ENCODE data around the gene TRIM39. TPM values are rescaled to one million over a fixed set of nuclear protein-coding genes. Genes with fewer than 3 reads are reported as not detected.

Gene TRIM39
- total and polyA plus RNA-seq, 4 donors: 2.7 to 11.0 (median 4.4) TPM

GRCh38 chr6:30315156-30315555 is 11.6 kb upstream of the TRIM39 start (continued):
- TF ChIP-seq, protein P1, sequence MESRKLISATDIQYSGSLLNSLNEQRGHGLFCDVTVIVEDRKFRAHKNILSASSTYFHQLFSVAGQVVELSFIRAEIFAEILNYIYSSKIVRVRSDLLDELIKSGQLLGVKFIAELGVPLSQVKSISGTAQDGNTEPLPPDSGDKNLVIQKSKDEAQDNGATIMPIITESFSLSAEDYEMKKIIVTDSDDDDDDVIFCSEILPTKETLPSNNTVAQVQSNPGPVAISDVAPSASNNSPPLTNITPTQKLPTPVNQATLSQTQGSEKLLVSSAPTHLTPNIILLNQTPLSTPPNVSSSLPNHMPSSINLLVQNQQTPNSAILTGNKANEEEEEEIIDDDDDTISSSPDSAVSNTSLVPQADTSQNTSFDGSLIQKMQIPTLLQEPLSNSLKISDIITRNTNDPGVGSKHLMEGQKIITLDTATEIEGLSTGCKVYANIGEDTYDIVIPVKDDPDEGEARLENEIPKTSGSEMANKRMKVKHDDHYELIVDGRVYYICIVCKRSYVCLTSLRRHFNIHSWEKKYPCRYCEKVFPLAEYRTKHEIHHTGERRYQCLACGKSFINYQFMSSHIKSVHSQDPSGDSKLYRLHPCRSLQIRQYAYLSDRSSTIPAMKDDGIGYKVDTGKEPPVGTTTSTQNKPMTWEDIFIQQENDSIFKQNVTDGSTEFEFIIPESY (IDR thresholded peaks at IDR 0.05): no peak
- TF ChIP-seq RXRA (IDR thresholded peaks at IDR 0.05): no peak

GRCh38 chr6:30317913-30318589 is 8.7 kb upstream of the TRIM39 start:
- Histone ChIP-seq H3K4me1 (ENCODE audit: control insufficient read depth in 4 of 4, insufficient read depth in 4 of 4, low read length in 3 of 4) (peaks cover 0 to 4% (median 0%) of the 10 kb centered on the region in 4 donors), H3K9me3 (ENCODE audit: control insufficient read depth in 4 of 4, low read length in 3 of 4) (no peaks in the 10 kb centered on the region), H3K9ac (ENCODE audit: low read depth in 1 of 2, low read length in 2 of 2) (no peak overlapping the region), H3K36me3 (ENCODE audit: control insufficient read depth in 4 of 4, insufficient read depth in 3 of 4, low read depth in 1 of 4, low read length in 3 of 4) (peaks cover 5 to 8% (median 6%) of the 10 kb centered on the region in 4 donors), H3K27me3 (ENCODE audit: control insufficient read depth in 4 of 4, insufficient read depth in 4 of 4, low read length in 3 of 4) (no peaks in the 10 kb centered on the region), H3K4me3 (ENCODE audit: low read depth in 1 of 3, low read length in 3 of 3) (no peak overlapping the region), H3K27ac (ENCODE audit: low read depth in 1 of 2, low read length in 2 of 2) (no peak overlapping the region)
- DNase-seq (ENCODE audit: low spot score): no peak
- WGBS: 87% methylated on average over 6 of the region's 6 CpGs
- TF ChIP-seq HNF4A (conservative IDR thresholded peaks at IDR 0.05) (no peak), YY1 (IDR thresholded peaks at IDR 0.05) (no peak), FOXA1 (IDR thresholded peaks at IDR 0.05) (no peak), EGR1 (IDR thresholded peaks at IDR 0.05; ENCODE audit: low read depth in 2 of 2) (no peak), TAF1 (conservative IDR thresholded peaks at IDR 0.05) (no peak), NR2F2 (IDR thresholded peaks at IDR 0.05) (no peak), RAD21 (IDR thresholded peaks at IDR 0.05) (no peak)
- TF ChIP-seq, protein P2, sequence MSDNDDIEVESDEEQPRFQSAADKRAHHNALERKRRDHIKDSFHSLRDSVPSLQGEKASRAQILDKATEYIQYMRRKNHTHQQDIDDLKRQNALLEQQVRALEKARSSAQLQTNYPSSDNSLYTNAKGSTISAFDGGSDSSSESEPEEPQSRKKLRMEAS (IDR thresholded peaks at IDR 0.05): no peak

DNA sequence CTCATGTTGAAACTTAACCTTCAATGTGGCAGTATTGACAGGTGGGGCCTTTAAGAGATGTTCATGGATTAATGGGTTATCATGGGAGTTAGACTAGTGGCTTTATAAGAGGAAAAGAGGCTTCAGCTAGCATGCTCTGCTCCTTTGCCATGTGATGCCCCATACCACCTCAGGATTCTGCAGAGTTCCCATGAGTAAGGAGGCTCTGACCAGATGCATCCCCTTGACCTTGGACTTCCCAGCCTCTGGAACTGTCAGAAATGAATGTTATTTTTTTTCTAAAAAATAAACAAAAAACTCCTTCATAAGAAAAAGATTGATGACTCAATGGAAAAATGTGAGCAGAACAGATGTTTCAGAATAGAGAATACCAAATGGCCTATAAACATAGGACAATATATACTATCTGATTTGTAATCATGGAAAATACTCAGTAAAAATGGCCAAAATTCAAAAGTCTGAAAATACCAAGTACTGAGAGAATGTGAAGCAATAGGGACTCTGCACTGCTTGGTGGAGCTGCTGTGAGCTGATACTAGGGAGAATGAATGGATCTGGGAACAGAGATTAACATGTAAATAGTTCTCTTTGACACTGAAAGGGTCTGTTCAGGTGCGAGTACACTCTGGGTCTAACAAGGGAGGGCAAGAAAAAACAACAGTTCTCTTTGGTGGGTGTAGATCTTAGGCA is 7.4 kb upstream of the TRIM39 start:
- Histone ChIP-seq H3K36me3 (ENCODE audit: control insufficient read depth in 4 of 4, insufficient read depth in 3 of 4, low read depth in 1 of 4, low read length in 3 of 4) (peaks cover 0 to 5% (median 2%) of the 10 kb centered on the region in 4 donors), H3K9ac (ENCODE audit: low read depth in 1 of 2, low read length in 2 of 2) (no peak overlapping the region), H3K27me3 (ENCODE audit: control insufficient read depth in 4 of 4, insufficient read depth in 4 of 4, low read length in 3 of 4) (no peaks in the 10 kb centered on the region), H3K4me1 (ENCODE audit: control insufficient read depth in 4 of 4, insufficient read depth in 4 of 4, low read length in 3 of 4) (peaks cover 0 to 4% (median 0%) of the 10 kb centered on the region in 4 donors), H3K4me3 (ENCODE audit: low read depth in 1 of 3, low read length in 3 of 3) (no peak overlapping the region), H3K9me3 (ENCODE audit: control insufficient read depth in 4 of 4, low read length in 3 of 4) (no peaks in the 10 kb centered on the region), H3K27ac (ENCODE audit: low read depth in 1 of 2, low read length in 2 of 2) (no peak overlapping the region)
- WGBS: 98% methylated on average over 1 of the region's 1 CpG
- no peak for DNase-seq (ENCODE audit: low spot score)
- TF ChIP-seq FOXA2 (IDR thresholded peaks at IDR 0.05) (no peak), HNF4G (IDR thresholded peaks at IDR 0.05) (no peak), NR2F2 (IDR thresholded peaks at IDR 0.05) (no peak), GABPA (IDR thresholded peaks at IDR 0.05 in 1 of 2, conservative IDR thresholded peaks at IDR 0.05 in 1 of 2) (no peak), CTCF (IDR thresholded peaks at IDR 0.05; ENCODE audit: low read depth, low read length, missing input control) (no peak), RAD21 (IDR thresholded peaks at IDR 0.05) (no peak), FOXA1 (IDR thresholded peaks at IDR 0.05) (no peak), JUND (IDR thresholded peaks at IDR 0.05) (no peak), SP1 (IDR thresholded peaks at IDR 0.05) (no peak), YY1 (IDR thresholded peaks at IDR 0.05) (no peak), TAF1 (conservative IDR thresholded peaks at IDR 0.05) (no peak), RXRA (IDR thresholded peaks at IDR 0.05) (no peak), REST (IDR thresholded peaks at IDR 0.05) (no peak), HNF4A (conservative IDR thresholded peaks at IDR 0.05) (no peak), ATF3 (IDR thresholded peaks at IDR 0.05) (no peak), EGR1 (IDR thresholded peaks at IDR 0.05; ENCODE audit: low read depth in 2 of 2) (no peak)
- TF ChIP-seq, protein P1 (IDR thresholded peaks at IDR 0.05): no peak
- TF ChIP-seq, protein P2 (IDR thresholded peaks at IDR 0.05): no peak

Measured in liver (tissue), 9 donors.